Loucy (cell line): Measurements from ENCODE around the gene CLEC16A.

Experiments used
- H2AFZ ChIP-seq: fragments of 200-600 bp; sonication (generic); 2 replicates; pipeline ENCODE4 v1.6.0; 2016; ENCODE audit warnings: antibody characterized with exemption, mild to moderate bottlenecking, low read length, moderate library complexity
- H3F3A ChIP-seq: fragments of 200-600 bp; 2 replicates; pipeline ENCODE4 v1.6.0; 2016; ENCODE audit warnings: antibody characterized with exemption, low read depth, mild to moderate bottlenecking
- H3K27me3 ChIP-seq: fragments of 200-600 bp; sonication (generic); 2 replicates; pipeline ENCODE4 v1.6.1; 2014; ENCODE audit warnings: low read length, mild to moderate bottlenecking; ENCODE audit not compliant: insufficient read depth, poor library complexity, severe bottlenecking
- H3K36me3 ChIP-seq: fragments of 200-600 bp; sonication (generic); 2 replicates; pipeline ENCODE4 v1.6.1; 2016; ENCODE audit warnings: low read length; ENCODE audit not compliant: insufficient read depth
- H3K4me1 ChIP-seq: fragments of 200-600 bp; sonication (generic); 2 replicates; pipeline ENCODE4 v1.5.1; 2014; ENCODE audit warnings: low read length, mild to moderate bottlenecking; ENCODE audit not compliant: insufficient read depth, poor library complexity, severe bottlenecking
- H3K4me2 ChIP-seq: fragments of 200-600 bp; sonication (generic); 2 replicates; pipeline ENCODE4 v1.6.0; 2014; ENCODE audit warnings: antibody characterized with exemption, low read length, low read depth, mild to moderate bottlenecking; ENCODE audit not compliant: poor library complexity, severe bottlenecking
- H3K4me3 ChIP-seq: fragments of 200-600 bp; sonication (generic); 2 replicates; pipeline ENCODE4 v1.5.1; 2014; ENCODE audit warnings: low read length, mild to moderate bottlenecking, mixed read lengths; ENCODE audit not compliant: poor library complexity, severe bottlenecking
- H3K79me2 ChIP-seq: fragments of 200-600 bp; sonication (generic); 2 replicates; pipeline ENCODE4 v1.6.1; 2014; ENCODE audit warnings: low read length; ENCODE audit not compliant: insufficient read depth
- H3K9ac ChIP-seq: fragments of 200-600 bp; sonication (generic); 2 replicates; pipeline ENCODE4 v1.6.0; 2014; ENCODE audit warnings: mild to moderate bottlenecking, low read depth, low read length, moderate library complexity; ENCODE audit not compliant: poor library complexity, severe bottlenecking
- H3K9me2 ChIP-seq: fragments of 200-600 bp; sonication (generic); replicated peaks from 2 replicates; pipeline ENCODE4 v1.6.1; 2016; ENCODE audit warnings: low read depth, low read length, mixed read lengths
- H3K9me3 ChIP-seq: fragments of 200-600 bp; sonication (generic); 2 replicates; pipeline ENCODE4 v1.6.1; 2014; ENCODE audit warnings: mild to moderate bottlenecking, antibody characterized with exemption, low read length, low read depth; ENCODE audit not compliant: insufficient read depth
- H4K20me1 ChIP-seq: fragments of 200-600 bp; sonication (generic); 2 replicates; pipeline ENCODE4 v1.6.0; 2014; ENCODE audit warnings: antibody characterized with exemption, low read length, mild to moderate bottlenecking; ENCODE audit not compliant: insufficient read depth, poor library complexity, severe bottlenecking
- EZH2phosphoT487 ChIP-seq: fragments of 200-600 bp; IDR thresholded peaks from 2 replicates; pipeline ENCODE4 v1.6.1; 2018; ENCODE audit warnings: antibody characterized with exemption, mild to moderate bottlenecking, moderate library complexity, borderline replicate concordance
- TF ChIP-seq, protein P1 (sequence below): fragments of 200-600 bp; sonication (generic); conservative IDR thresholded peaks from 2 replicates; pipeline ENCODE4 v1.5.1; 2014; ENCODE audit warnings: mild to moderate bottlenecking, antibody characterized with exemption, low read length

Gene CLEC16A

GRCh38 chr16:11047057-11047456 lies 102.7 kb downstream of the CLEC16A start:
- no peak for TF ChIP-seq EZH2phosphoT487
- TF ChIP-seq, protein P1, sequence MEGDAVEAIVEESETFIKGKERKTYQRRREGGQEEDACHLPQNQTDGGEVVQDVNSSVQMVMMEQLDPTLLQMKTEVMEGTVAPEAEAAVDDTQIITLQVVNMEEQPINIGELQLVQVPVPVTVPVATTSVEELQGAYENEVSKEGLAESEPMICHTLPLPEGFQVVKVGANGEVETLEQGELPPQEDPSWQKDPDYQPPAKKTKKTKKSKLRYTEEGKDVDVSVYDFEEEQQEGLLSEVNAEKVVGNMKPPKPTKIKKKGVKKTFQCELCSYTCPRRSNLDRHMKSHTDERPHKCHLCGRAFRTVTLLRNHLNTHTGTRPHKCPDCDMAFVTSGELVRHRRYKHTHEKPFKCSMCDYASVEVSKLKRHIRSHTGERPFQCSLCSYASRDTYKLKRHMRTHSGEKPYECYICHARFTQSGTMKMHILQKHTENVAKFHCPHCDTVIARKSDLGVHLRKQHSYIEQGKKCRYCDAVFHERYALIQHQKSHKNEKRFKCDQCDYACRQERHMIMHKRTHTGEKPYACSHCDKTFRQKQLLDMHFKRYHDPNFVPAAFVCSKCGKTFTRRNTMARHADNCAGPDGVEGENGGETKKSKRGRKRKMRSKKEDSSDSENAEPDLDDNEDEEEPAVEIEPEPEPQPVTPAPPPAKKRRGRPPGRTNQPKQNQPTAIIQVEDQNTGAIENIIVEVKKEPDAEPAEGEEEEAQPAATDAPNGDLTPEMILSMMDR, result no peak
- Histone ChIP-seq H3F3A (no peaks in the 10 kb centered on the region), H3K27me3 (no peaks in the 10 kb centered on the region), H3K4me1 (no peaks in the 10 kb centered on the region), H3K9ac (no peak overlapping the region), H3K9me2 (no peaks in the 10 kb centered on the region), H4K20me1 (no peaks in the 10 kb centered on the region), H3K36me3 (peaks cover 5% of the 10 kb centered on the region; the same call in 1 of the 2 replicates), H3K4me3 (no peak overlapping the region), H3K4me2 (no peak overlapping the region), H3K9me3 (no peaks in the 10 kb centered on the region), H2AFZ (no peak overlapping the region), H3K79me2 (no peaks in the 10 kb centered on the region)

GRCh38 chr16:11047939-11048800 lies 103.8 kb downstream of the CLEC16A start:
- TF ChIP-seq, protein P1, result no peak
- TF ChIP-seq EZH2phosphoT487, result no peak
- no peaks in the 10 kb centered on the region for H3K27me3 ChIP-seq
- H3K4me1 ChIP-seq, result no peaks in the 10 kb centered on the region
- H2AFZ ChIP-seq, result no peak overlapping the region
- H3K9ac ChIP-seq, result no peak overlapping the region
- no peaks in the 10 kb centered on the region for H4K20me1 ChIP-seq
- no peaks in the 10 kb centered on the region; the same call in 1 of the 2 replicates for H3K36me3 ChIP-seq
- no peaks in the 10 kb centered on the region for H3K9me3 ChIP-seq
- no peaks in the 10 kb centered on the region for H3K9me2 ChIP-seq
- no peaks in the 10 kb centered on the region for H3F3A ChIP-seq
- H3K79me2 ChIP-seq, result no peaks in the 10 kb centered on the region
- no peak overlapping the region for H3K4me3 ChIP-seq
- no peak overlapping the region for H3K4me2 ChIP-seq

- H3K4me3 ChIP-seq, result no peak overlapping the region
- no peaks in the 10 kb centered on the region for H3K4me1 ChIP-seq
- TF ChIP-seq EZH2phosphoT487, result no peak
- TF ChIP-seq, protein P1, result no peak
- H3K9me2 ChIP-seq, result no peaks in the 10 kb centered on the region
- H3K27me3 ChIP-seq, result no peaks in the 10 kb centered on the region
- H3K79me2 ChIP-seq, result no peaks in the 10 kb centered on the region
- H3K9me3 ChIP-seq, result no peaks in the 10 kb centered on the region
- no peaks in the 10 kb centered on the region for H4K20me1 ChIP-seq
- no peaks in the 10 kb centered on the region for H3F3A ChIP-seq
- no peak overlapping the region for H3K9ac ChIP-seq
- H3K36me3 ChIP-seq, result no peaks in the 10 kb centered on the region; the same call in 1 of the 2 replicates
- H2AFZ ChIP-seq, result no peak overlapping the region
- no peak overlapping the region for H3K4me2 ChIP-seq
Observed at GRCh38 chr16:11049396-11050059, 105.2 kb downstream of the CLEC16A start.
